NK-92 (cell line): Measurements from ENCODE around the gene BRSK2.
"Not testable (repeated sequence)": the region's sequence is repeated elsewhere in the genome, so short reads cannot be mapped to it uniquely, and the experiment has no call there.

Source experiments
- DNase-seq: peaks from one replicate; lab custom pipeline; 2025; ENCODE audit not compliant: unreplicated experiment; lab: John Stamatoyannopoulos, UW

BRSK2 gene

DNA sequence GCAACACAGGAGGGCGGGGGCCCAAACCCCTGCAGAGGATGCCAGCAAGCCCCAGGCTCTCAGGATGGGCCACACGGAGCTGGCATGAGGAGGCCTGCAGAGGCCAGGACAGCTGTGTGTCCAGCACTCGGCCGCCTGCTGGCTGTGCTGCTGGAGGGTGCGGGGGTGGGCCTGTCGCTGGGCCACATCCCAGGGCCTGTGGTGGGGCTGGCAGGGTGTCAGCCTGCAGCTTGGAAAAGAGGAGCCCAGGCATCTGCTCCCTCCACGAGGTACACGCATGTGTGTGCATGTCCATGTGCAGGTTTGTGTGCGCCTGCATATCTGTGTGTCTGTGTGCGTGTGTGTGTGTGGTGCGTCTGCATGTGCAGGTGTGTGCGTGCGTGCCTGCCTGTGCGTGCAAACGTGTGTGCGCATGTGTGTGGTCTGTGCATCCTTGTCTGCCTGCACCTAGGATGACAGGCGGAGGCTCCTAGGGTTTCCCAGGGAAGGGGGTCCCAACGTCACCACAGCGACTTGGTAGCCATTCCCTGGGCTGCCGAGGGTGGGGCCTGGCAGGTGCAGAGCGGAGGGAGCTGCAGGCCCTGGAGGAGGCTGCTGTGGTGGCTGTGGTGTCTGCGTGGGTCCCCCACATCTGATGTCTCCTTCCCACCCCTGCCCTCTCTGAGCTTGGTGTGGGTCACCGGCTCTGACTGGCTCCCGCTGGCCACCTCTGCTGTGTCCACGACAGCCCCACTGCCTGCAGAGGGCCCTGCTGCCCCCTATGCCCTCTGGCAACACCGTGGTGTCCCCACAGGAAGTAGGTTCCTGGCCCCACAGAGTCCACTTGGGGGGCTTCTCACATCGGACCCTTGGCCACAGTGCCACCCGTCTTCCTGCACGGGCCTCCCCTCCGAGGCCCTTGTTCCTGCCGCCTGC is 17.1 kb downstream of the BRSK2 start:
- DNase-seq = no peak

DNA sequence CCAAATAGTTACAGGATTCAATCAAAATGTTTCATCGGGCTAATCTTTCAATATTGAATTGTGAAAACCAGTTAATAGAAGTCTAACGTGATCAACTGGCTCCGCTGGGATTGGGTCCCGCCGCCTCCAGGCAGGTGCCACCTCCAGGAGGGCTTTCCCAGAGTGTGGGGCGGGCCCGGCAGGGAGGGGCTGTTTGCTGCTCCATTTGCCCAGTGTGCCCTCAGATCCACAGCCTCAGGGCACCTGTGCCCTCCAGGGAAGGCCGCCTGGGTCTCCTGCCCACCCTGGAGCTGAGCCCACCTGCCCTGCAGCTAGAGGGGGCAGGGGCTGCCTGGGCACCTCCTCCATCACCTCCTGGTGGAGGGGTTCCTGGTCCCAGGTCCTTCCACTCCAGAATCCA is 17.9 kb downstream of the BRSK2 start:
- DNase-seq = no peak

DNA sequence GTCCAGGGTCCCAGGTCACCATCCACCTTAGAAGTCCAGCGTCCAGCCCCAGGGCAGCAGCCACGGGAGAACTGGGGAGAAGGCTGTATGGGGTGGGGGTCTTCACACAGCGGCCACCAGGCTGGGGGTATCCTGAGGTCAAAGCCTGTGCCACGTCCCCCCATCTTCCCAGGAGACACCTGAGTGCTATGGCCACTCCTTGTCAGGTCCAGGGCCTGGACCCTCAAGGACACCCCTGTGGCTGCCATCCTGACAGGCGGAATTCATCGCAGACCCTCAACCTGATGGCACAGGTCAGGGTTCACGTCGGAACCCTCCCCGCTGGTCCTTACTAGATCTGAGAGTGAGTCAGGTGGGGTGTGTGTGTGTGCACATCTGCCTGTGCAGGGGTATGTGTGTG is 18.6 kb downstream of the BRSK2 start:
- DNase-seq = no peak

DNA sequence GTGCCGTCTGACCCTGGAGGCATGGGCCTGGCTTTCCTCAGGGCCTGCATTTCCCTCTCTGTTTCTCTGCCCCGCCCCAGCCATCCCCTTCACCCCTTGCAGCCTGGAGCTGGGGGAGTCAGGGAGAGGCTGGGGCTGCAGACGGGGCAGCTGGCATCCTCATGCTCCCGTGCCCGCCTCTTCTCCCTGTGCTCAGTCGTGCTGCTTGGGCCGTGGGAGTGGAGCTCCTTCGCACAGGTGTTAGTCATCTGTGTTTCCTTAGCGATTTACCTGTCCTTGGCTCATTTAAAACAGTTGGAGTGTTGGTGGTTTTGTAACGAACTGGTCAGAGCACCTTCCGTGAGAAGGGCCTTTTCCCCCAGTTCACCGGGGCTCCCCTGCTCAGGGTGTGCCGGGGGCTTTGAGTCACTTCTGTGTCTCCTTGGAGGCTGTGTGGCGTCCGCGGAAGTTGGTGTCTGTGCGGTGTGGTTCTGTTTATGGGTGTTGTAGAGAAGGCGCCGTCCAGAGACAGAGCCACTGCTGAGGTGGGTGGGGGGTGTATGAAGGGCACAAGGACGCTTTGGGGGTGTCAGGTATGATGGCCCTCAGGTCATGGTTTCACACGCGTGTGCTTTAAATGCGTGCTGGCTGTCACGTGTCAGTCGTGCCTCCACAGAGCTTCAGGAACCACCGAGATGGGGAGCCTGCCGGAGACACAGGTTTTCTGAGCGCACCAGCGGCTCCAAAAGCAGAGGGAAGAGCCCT is 19.5 kb downstream of the BRSK2 start:
- no peak for DNase-seq

DNA sequence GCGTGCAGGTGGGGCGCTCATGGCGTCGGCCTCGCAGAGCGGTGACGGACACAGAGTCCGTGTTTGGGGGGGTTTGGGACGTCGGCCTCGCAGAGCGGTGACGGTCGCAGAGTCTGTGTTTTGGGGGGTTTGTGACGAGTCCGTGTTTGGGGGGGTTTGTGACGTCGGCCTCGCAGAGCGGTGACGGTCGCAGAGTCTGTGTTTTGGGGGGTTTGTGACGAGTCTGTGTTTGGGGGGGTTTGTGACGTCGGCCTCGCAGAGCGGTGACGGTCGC is 20.1 kb downstream of the BRSK2 start:
- DNase-seq = not testable (repeated sequence)

DNA sequence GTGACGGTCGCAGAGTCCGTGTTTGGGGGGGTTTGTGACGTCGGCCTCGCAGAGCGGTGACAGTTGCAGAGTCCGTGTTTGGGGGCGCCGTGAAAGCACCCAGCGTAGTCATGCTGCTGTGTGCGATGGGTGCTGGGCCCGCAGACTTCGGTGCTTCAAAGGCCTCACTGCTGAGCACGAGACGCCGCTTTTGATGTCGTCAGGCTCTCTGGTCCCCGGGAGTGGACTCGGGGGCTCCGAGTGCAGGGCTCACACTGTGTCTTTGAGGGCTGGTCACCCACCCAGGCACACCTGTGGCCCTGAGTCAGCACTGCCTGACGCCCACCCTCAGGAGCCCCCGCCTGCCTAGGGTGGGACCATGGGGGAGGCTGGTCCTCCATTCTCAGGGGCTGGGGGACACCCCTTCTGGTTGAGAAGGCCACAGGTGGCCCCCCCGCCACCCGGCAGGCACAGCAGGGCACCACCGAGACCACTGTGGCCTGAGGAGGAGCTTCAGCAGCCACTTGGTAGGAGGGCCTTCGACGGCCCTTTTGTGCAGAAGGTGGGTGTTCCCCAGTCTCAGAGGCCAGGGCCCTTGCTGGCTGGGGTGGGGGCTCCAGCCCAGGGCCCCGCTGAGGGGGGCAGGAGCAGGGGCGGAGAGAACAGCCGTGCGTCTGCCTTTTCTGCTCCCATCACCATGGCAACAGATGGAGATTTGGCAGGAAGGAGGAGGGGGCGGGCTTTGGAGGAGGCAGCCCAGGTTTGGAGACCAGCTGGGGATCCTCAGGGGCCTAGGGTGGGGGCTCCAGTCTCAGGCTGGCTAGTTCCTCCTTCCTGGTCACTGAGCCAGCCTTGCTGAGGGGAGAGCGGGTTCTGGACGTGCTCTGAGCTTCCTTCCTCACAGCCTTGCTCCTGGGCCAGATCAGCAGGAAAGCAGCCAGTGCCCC is 20.9 kb downstream of the BRSK2 start:
- DNase-seq = no peak

DNA sequence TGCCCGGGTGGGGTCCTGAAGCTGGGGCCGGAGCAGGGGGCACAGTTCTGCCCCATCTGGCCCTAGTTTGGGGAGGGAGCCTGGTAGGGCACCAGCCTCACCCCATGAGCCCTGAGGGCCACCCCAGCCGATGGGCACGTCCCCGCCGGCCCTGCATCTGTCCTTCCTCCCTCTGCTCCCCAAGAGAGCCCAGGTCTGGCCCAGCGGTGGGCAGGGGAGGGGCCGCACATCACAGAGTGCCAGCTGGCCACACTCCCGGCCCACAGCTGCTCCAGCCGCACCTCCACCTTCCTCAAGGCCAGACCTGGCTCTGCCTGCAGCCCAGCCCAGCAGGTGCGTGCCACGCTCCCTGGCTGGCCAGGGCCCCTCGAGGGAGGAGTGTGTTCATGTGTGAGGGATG is 21.6 kb downstream of the BRSK2 start:
- DNase-seq = no peak

DNA sequence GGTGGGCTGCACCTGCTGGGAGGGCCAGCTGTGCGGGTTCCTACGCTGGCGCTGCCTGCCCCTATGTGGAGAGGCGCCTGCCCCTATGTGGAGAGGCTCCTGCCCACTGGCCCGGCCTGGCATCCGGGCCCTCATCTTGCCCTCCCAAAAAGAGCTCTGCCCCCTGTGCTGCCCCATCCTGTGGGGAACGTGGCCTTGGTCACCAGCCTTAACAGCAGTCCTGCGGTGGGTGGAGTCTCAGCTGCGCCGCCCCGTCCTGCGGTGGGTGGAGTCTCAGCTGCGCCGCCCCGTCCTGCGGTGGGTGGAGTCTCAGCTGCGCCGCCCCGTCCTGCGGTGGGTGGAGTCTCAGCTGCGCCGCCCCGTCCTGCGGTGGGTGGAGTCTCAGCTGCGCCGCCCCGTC is 22.0 kb downstream of the BRSK2 start:
- DNase-seq = not testable (repeated sequence)

DNA sequence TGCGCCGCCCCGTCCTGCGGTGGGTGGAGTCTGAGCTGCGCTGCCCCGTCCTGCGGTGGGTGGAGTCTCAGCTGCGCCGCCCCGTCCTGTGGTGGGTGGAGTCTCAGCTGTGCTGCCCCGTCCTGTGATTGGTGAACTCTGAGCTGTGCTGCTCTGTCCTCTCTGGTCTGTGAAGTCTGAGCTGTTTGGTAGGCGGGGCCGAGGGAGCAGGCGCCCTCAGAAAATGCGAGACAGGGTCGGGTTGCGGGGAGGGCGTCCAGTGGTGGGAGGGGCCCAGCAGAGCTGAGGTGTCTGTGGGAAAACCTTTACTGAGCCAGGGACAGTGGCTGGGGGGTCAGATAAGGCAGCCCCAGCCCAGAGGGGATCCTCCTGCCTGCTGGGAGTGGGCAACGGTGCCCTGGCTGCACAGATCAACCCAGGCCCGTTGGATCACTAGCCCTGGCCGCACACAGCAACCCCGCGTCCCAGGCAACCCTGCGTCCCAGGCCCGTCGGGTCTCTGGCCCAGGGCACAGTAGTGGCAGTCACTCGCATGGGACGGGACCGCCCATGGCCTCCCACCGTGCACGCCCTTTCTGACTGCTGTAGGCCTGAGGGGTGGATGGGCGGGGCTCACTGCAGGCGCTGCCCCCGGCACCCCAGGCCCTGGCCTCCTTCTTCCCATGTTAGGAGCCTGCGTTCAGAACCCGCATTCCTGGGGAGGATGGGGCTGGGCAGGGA is 22.8 kb downstream of the BRSK2 start:
- no peak for DNase-seq

DNA sequence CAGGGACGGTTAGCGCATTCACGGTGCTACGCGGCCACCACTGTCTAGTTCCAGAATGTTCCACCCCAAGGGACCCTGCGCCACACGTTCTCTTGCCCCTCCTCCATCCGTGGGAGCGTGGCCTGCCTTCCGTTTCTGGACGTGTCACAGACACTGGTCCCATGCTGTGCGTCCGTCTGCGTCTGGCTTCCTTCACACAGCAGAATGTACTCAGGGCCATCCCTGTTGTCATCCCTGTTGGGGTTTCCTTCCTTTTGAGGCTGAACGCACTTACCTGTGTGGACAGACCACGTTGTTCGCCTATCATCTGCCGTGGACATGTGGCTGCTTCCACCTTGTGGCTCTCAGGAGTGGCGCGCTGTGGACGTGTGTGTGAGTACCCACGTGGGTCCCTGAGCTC is 24.9 kb downstream of the BRSK2 start:
- no peak for DNase-seq

DNA sequence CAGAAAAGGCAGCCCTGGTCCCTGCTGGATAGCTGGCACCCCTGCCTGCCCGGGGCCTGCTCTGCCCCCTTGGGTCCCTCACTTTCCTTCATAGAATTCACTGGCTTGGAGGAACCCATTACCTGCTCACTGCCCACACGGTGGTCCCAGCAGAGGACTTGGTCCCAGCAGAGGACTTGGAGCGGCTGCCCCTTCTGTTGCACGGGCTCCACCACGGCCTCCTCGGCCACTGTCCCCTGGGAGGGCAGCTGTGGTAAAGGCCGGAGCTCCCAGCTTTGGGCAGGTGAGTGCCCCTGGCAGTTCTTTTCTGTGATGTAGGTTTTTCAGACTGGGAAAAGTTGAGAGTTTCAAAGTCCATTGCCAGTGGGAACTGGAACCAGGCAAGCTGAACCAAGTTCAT is 25.9 kb downstream of the BRSK2 start:
- no peak for DNase-seq

DNA sequence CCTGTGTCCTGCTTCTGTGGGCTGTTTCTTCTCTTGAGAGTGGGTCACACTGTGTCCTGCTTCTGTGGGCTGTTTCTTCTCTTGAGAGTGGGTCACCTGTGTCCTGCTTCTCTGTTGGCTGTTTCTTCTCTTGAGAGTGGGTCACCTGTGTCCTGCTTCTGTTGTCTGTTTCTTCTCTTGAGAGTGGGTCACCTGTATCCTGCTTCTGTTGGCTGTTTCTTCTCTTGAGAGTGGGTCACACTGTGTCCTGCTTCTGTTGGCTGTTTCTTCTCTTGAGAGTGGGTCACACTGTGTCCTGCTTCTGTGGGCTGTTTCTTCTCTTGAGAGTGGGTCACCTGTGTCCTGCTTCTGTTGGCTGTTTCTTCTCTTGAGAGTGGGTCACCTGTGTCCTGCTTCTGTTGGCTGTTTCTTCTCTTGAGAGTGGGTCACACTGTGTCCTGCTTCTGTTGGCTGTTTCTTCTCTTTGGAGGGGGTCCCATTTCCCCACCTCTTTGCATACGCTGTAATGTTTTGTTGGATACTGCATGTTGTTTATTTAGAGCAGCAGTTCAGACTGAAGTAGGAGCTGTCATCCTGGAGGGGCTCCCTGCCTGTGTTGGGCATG is 28.6 kb downstream of the BRSK2 start:
- DNase-seq = not testable (repeated sequence)

DNA sequence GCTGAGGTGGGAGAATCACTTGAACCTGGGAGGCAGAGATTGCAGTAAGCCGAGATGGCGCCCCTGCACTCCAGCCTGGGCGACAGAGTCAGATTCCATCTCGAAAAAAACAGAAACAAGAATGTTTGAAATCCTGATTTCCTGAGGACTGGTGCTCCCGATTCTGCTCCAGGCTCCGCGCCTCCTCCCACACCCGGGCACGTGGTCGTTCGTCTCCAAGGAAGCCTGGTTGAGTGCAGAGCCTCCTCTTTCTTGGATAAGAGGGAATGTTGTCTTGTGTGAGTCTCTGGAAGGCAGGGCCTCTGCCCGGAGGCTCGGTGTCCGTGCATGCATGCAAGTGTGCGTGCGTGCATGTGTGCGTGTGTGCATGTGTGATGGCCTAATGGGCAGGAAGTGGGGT is 30.1 kb downstream of the BRSK2 start:
- DNase-seq = no peak

DNA sequence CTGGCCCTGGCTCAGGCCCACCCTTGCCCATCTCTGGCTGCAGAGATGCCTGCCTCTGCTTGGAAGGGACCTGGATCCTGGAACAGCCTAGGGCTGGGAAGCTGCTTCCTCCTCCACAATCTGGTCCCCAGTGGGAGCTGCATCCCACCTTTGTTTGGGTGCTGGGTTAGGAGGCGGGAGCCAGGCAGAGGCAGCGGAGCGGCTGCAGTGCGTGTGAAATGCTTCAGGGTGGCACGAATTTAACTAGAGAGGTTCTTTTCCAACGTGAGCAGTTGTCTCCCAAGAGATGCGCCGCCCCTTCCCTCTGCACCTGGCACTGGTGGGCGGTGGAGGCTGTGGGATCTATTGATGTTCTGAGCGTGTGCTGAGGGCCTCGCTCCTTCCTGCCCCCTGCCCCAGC is 31.6 kb downstream of the BRSK2 start:
- DNase-seq = no peak

DNA sequence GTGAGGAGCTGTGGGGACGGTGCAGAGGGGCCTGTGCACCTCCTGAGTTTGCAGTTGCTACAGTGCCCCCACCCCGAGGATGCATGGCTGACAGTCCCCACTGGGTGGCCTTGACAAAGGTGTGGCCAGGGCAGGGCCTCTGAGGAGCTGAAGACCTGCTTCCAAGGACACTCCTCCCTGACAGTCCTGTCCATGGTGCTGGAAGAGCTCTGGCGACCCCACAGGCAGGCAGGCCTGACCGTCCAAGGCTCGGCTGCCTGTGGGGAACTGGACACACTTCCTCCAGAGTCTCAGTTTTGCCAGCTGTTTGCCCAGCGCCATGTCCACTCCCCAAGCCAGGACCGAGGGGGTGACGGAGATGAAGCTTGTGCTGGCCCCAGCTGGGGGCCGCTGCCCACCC is 32.7 kb downstream of the BRSK2 start:
- DNase-seq = no peak

DNA sequence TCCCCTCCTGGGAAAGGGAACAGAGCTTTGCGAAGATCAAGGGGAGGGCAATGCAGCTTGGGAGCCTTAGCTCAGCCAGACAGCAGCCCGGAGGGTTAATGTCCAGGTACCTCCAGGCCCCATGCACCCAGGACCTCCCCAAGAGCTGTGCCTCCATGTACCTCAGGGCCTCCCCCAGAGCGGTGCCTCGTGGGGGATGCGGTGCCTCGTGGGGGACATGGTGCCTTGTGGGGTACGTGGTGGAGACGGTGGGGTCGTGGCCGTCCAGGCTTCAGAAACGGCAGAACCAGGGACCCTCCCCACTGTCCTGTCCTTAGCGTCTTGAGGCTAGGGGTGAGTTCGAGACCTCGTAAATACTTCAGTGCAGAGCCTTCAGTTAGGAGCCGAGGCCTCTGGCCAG is 33.2 kb downstream of the BRSK2 start:
- DNase-seq = no peak

DNA sequence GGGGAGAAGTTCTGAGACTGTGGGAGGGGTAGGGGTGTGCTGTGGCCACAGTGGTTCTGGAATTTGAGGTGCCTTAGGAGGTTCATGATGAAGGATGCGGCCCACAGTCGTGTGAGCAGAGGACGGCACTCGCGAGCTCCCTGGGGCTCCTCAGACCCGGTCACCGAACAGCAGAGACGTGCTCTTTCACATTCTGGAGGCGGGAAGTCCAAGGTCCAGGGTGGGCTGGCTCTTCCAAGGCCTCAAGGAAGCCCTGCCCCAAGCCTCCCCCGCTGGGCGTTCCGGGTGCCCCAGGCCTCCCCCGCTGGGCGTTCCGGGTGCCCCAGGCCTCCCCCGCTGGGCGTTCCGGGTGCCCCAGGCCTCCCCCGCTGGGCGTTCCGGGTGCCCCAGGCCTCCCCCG is 33.7 kb downstream of the BRSK2 start:
- DNase-seq = not testable (repeated sequence)

DNA sequence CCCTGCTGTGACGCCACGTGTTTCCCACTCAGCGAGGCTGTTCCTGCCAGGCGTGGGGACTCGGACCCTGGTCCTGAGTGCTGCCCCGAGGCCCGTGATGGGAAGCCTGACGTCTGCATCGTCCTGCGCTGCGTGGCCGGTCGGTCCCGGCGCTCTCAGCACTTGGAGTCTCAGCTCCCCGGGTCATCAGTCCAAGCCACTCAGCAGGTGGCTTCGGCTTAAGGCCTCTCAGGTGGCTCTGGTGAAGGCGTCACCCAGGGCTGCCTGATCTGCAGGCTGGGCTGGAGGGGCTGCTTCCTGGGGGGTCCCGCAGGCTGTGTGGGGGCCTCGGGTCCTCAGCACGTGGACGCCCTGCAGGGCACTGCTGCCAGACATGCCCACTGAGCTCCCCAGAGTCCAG is 35.3 kb downstream of the BRSK2 start:
- no peak for DNase-seq

DNA sequence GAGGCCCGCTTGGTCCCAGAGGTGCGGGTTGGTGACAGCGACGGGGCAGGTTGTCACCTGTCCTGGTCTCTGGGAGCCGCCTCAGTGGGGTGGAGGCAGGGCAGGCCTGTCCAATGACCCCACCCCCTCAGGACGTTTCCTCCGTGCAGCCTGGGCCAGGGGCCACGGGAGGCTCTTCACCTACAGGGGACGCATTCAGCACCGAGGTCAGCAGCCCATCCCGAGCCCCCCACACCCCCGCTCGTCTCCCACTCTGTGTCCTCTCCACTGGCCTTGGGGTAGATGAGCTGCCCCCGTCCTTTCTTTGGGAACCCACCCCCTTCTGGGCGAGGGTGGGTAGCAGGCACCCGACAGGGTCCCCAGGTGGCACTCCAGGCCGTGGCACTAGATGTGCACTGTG is 35.7 kb downstream of the BRSK2 start:
- no peak for DNase-seq

DNA sequence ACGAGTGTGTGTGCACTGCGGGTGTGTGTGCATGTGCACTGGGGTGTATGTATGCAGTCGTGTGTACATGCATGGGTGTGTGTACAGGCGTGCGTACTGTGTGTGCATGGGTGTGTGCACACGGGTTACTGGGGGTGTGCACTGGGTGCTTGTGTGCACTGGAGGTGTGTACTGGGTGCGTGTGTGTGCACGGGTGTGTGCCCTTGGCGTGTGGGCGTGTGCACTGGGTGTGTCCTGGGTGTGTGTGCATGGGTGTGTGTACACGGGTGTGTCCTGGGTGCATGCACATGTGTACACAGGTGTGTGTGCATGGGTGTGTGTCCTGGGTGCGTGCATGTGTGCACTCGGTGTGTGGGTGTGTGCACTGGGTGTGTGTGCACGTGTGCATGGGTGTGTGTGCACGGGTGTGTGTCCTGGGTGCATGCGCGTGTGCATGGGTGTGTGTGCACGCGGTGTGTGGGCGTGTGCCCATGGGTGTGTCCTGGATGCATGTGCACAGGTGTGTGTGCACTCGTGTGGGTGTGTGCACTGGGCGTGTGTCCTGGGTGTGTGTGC is 39.1 kb downstream of the BRSK2 start:
- DNase-seq = no peak
